SK-N-MC (cell line): ENCODE results near the gene BICDL2.
"Not testable (repeated sequence)": the region's sequence is repeated elsewhere in the genome, so short reads cannot be mapped to it uniquely, and the experiment has no call there.

Experiments
- DNase-seq: peaks from one replicate; pipeline ENCODE4 v3.0.0-alpha.2; 2011; ENCODE audit warnings: low read depth, low spot score
- H3K27ac ChIP-seq: fragments of 200-600 bp; sonication (generic); 2 replicates; pipeline ENCODE4 v1.5.1; 2016; ENCODE audit warnings: mixed run types
- H3K36me3 ChIP-seq: fragments of 200-600 bp; sonication (generic); 2 replicates; pipeline ENCODE4 v1.6.1; 2017; ENCODE audit warnings: antibody characterized with exemption, low read length, mixed read lengths; ENCODE audit not compliant: insufficient read depth
- H3K4me3 ChIP-seq: fragments of 200-600 bp; sonication (generic); 2 replicates; pipeline ENCODE4 v1.5.1; 2016
- H3K9ac ChIP-seq: fragments of 200-600 bp; sonication (generic); 2 replicates; pipeline ENCODE4 v1.8.0; 2017; ENCODE audit warnings: mixed run types, mixed read lengths; ENCODE audit not compliant: insufficient read length
- H3K9me3 ChIP-seq: fragments of 200-600 bp; sonication (generic); 2 replicates; pipeline ENCODE4 v1.6.1; 2017; ENCODE audit warnings: low read depth, mild to moderate bottlenecking, antibody characterized with exemption, low read length, moderate library complexity, mixed read lengths
- EZH2 ChIP-seq: fragments of 200-600 bp; sonication (generic); IDR thresholded peaks from one replicate; pipeline ENCODE4 v1.6.1; 2017; ENCODE audit warnings: antibody characterized with exemption
- FOXP2 ChIP-seq: optimal IDR thresholded peaks from 2 replicates; pipeline ENCODE3; 2011; ENCODE audit warnings: mild to moderate bottlenecking, moderate library complexity; ENCODE audit not compliant: insufficient read depth; ENCODE audit errors: extremely low read length, control extremely low read depth
- POLR2AphosphoS5 ChIP-seq: IDR thresholded peaks from 2 replicates; pipeline ENCODE4 v1.6.1; 2012; ENCODE audit warnings: mild to moderate bottlenecking, low read depth, low read length, borderline replicate concordance

Gene BICDL2, protein sequence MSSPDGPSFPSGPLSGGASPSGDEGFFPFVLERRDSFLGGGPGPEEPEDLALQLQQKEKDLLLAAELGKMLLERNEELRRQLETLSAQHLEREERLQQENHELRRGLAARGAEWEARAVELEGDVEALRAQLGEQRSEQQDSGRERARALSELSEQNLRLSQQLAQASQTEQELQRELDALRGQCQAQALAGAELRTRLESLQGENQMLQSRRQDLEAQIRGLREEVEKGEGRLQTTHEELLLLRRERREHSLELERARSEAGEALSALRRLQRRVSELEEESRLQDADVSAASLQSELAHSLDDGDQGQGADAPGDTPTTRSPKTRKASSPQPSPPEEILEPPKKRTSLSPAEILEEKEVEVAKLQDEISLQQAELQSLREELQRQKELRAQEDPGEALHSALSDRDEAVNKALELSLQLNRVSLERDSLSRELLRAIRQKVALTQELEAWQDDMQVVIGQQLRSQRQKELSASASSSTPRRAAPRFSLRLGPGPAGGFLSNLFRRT

DNA sequence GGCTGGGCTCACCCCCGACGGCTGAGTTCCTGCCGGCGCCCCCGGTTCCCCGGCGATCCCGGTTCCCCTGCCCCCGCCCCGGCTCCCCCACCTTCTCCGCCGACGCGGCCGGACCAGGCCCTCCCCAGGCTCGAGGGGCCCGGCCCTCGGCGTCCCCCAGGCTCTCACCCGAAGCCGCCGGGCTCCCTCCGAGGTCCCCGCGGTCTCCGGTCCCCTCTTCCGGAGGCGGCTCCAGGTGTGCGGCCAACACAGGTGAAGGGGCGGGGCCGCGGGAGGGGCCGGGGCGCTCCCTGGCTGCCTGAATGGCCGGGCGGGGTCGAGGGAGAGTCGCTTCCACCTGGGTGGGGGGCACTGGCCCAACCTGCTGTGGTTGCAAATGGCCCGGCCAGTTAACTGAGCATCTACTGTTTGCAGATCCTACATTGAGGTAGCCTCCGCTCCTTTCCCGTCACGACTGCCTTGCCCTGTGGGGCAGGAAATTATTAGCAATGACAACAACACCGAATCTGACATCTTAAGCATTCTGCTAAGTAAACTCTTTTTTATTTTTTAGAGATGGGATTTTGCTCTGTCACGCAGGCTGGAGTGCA lies at the start of gene BICDL2:
BICDL2 (minus strand) TSS at position 219 of the 590 bp plus-strand sequence. CDS start 1,448 bp downstream, outside the sequence.
- Histone ChIP-seq H3K9ac (no peak within 1 kb of the TSS), H3K36me3 (no peaks in the 10 kb centered on the region), H3K4me3 (no peak within 1 kb of the TSS), H3K27ac (no peak within 1 kb of the TSS), H3K9me3 (no peaks in the 10 kb centered on the region)
- DNase-seq, result no peak
- TF ChIP-seq FOXP2 (no peak), EZH2 (no peak), POLR2AphosphoS5 (no peak)

DNA sequence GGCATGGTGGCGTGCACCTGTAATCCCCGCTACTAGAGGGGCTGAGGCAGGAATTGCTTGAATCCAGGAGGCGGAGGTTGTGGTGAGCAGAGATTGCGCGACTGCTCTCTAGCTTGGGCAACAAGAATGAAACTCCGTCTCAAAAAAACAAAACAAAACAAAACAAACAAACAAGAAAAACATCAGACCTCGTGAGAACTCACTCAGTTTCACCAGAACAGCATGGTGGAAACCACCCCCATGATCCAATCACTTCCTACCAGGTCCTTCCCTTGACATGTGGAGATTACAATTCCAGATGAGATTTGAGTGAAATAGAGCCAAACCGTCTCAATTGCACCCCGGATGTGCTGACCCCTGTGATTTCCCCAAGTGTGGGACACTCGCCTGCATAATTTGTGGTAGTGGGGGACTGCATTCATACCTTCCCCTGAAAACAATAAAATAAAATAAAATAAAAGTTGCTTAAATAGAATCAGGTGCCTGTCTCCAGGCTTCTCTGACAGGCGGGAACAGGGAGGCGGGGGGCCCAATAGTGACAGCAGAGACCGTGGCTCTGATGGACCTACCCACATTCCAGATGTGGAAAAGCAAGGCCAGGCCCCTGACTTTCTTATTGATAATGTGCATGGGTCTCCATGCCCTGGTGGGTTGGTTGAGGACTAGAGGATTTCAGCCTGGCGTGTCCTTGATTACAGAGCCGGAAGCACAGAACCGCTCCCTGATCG lies 49.3 kb upstream of the BICDL2 start:
- no peak overlapping the region for H3K9ac ChIP-seq
- H3K36me3 ChIP-seq, result no peaks in the 10 kb centered on the region

GRCh38 chr16:3084969-3085670 lies 48.4 kb upstream of the BICDL2 start:
- Histone ChIP-seq H3K9me3 (no peaks in the 10 kb centered on the region), H3K27ac (no peak overlapping the region), H3K36me3 (no peaks in the 10 kb centered on the region), H3K4me3 (no peak overlapping the region), H3K9ac (no peak overlapping the region)
- DNase-seq, result no peak
- no peak for TF ChIP-seq FOXP2
- TF ChIP-seq POLR2AphosphoS5, result no peak
- TF ChIP-seq EZH2, result no peak

More for the DNA sequence above, 49.3 kb upstream of the BICDL2 start:
- DNase-seq, result no peak
- Histone ChIP-seq H3K9me3 (no peaks in the 10 kb centered on the region), H3K27ac (no peak overlapping the region), H3K4me3 (no peak overlapping the region)
- no peak for TF ChIP-seq EZH2
- no peak for TF ChIP-seq FOXP2
- TF ChIP-seq POLR2AphosphoS5, result no peak

DNA sequence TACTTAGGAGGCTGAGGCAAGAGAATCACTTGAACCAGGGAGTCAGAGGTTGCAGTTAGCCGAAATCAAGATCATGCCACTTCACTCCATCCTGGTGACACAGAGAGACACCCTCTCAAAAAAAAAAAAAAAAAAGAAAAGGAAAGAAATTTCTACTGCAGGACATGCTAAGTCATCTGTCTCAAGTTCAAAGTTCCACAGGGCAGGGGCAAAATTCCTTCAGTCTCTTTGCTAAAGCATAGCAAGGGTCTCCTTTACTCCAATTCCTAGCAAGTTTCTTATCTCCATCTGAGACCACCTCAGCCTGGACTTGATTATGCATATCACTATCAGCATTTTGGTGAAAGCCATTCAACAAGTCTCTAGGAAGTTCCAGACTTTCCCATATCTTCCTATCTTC lies 47.7 kb upstream of the BICDL2 start:
- Histone ChIP-seq H3K4me3 (no peak overlapping the region), H3K9me3 (no peaks in the 10 kb centered on the region), H3K36me3 (no peaks in the 10 kb centered on the region), H3K9ac (no peak overlapping the region), H3K27ac (no peak overlapping the region)
- TF ChIP-seq FOXP2 (no peak), POLR2AphosphoS5 (no peak), EZH2 (no peak)
- DNase-seq, result no peak

- not testable (repeated sequence) for H3K9me3 ChIP-seq, H3K27ac ChIP-seq, H3K36me3 ChIP-seq, H3K9ac ChIP-seq, H3K4me3 ChIP-seq, DNase-seq
These were observed 46.7 kb upstream of the BICDL2 start for GRCh38 chr16:3083408-3083807.

GRCh38 chr16:3081957-3082356 lies 45.2 kb upstream of the BICDL2 start:
- not testable (repeated sequence) for H3K36me3 ChIP-seq, H3K9me3 ChIP-seq, H3K9ac ChIP-seq, H3K27ac ChIP-seq, H3K4me3 ChIP-seq, DNase-seq

DNA sequence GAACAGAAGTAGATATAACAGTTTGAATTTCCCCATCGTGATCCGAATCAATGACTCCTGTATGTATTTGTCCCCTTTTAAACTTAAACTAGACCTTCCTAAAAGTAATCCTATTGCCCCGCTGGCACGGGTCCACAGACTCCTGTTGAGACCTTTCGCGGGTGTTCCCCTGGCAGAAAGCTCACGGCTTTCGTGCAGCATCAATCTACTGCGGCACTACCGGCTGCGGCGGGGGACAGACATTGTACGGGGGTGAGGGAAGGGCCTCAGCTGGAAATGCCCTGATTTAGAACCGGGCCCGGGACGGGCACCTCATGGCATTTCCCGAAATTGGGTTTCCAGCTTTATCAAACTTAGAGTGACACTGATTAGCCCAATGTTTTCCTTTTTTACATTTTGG lies 43.3 kb upstream of the BICDL2 start:
- TF ChIP-seq POLR2AphosphoS5, result no peak
- no peak for TF ChIP-seq EZH2
- no peak for TF ChIP-seq FOXP2
- Histone ChIP-seq H3K4me3 (no peak overlapping the region), H3K27ac (no peak overlapping the region), H3K9me3 (no peaks in the 10 kb centered on the region), H3K9ac (no peak overlapping the region), H3K36me3 (no peaks in the 10 kb centered on the region)
- no peak for DNase-seq

- Histone ChIP-seq H3K9ac (no peak overlapping the region), H3K27ac (no peak overlapping the region), H3K9me3 (no peaks in the 10 kb centered on the region), H3K36me3 (no peaks in the 10 kb centered on the region), H3K4me3 (no peak overlapping the region)
- DNase-seq, result no peak
- TF ChIP-seq FOXP2 (no peak), EZH2 (no peak), POLR2AphosphoS5 (no peak)
These were observed 39.8 kb upstream of the BICDL2 start for GRCh38 chr16:3076577-3076976.

DNA sequence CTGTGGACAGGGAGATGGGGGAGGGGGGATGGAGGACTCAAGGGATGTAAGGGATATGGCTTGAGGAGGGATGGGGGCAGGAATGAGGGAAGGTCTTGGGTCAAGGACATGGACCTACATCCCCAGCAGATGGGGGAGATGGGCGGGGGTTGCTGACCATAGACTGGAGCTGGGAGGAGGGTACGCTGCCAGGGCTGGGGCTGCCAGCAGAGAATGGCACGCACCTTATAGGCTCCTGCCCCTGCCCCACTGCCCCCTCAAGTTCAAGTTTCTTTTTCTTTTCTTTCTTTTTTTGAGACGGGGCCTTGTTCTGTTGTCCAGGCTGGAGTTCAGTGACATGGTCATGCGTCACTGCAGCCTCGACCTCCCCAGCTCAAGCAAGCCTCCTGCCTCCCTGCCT lies 39.2 kb upstream of the BICDL2 start:
- not testable (repeated sequence) for H3K9ac ChIP-seq, DNase-seq, H3K36me3 ChIP-seq, H3K4me3 ChIP-seq, H3K9me3 ChIP-seq, H3K27ac ChIP-seq
